Renal cortical epithelial cell (primary cell): ENCODE results near the gene RCAN2. TPM values are rescaled to one million over a fixed set of nuclear protein-coding genes. Genes with fewer than 3 reads are reported as not detected.
A peak's percentile ranks its signal among the peaks of the same experiment; 100 is the strongest.

Source experiments
- DNase-seq: peaks from one replicate; pipeline ENCODE4 v3.0.0-alpha.2; 2011; ENCODE audit warnings: low read depth
- total RNA-seq: library from RNA; depleted of rRNA; stranded (reverse); fragments of >200 nt; gene quantifications from 2 replicates; pipeline ENCODE4 v1.2.3, GENCODE V29; 2014

The RCAN2 gene
- total RNA-seq, 1 donor from 2014 or later: 1.6 TPM

DNA sequence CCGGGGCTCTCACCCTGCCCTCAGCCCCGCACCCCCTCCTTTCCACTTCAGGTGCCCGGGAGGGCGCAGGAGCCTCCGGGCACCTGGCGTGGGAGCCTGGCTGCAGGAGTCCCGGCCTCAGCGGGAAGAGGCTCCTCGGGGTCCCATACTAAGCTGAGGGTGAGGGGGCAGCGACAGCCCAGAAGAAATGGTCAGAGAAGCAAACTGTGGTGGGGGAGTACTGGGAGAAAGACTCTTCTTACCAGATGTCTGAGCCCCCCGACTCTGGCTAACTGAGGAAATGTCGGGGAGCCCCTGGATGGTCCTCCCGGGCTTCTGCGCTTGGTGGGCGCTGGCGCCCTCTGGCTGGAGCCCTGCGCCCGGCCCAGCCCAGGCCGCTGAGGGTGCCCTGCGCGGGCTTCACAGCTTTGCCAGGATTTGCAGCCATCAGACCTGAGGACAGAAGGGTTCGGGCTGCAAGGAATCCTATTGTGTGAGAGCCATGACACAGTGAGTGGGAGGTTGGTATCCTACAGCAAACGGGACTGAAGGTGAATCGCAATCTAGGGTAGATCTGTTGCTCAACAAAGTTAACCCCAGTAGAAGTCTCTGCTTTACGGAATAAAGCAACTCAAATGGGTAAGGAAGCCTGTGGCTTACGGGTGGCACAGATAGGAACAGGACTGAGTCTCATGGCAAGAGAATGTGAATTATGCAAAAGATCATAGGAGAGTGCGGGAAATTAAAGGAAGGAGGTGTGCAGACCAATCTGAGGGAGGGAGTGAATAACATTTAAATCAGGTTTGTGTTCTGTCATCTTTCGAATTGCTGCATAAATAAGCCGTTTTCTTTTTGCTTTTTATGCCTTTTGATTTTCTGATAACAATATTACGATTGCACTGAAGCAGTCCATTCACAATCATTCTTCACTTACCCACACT, 639 bp upstream of the RCAN2 start:
- peak; percentile 56 for DNase-seq

DNA sequence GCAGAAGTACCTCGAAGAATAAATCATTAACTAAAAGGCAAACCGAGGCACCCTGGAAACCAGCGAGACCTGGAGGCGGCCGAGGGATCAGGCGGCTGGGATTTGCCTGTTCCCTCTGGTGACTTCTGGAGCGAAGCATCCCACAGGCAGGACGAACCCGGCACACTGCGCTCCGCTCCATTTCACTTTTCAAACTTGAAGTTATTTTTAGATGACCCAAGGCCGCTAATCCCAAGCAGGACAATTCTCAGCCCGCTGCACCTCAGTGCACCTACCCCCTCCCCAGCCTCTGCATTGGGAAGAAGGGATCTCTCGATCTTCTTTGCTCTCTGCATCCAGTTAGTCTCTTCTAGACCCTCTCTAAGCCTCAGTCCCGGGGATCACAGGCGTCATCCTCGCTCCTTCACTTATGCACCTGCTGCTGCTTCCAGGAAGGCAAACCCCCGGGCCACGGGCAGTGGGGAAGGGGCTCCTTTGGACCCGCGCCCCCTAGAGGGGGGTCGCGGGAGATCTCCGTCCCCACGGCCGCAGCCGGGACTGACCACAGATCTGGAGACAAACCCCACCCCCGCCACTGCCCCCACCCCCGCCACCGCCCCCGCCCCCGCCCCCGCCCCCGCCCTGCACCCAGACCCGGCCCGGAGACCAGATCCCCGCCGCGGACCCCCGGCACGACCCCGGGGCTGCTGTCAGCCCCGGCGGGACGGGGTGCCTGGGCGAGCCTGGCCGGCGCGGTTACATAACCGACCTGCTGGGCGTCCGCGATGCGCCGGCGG, 636 bp downstream of the RCAN2 start:
- DNase-seq: peak; percentile 53

- DNase-seq: no peak
Measured at GRCh38 chr6:46486181-46486580, 5.1 kb downstream of the RCAN2 start.

DNA sequence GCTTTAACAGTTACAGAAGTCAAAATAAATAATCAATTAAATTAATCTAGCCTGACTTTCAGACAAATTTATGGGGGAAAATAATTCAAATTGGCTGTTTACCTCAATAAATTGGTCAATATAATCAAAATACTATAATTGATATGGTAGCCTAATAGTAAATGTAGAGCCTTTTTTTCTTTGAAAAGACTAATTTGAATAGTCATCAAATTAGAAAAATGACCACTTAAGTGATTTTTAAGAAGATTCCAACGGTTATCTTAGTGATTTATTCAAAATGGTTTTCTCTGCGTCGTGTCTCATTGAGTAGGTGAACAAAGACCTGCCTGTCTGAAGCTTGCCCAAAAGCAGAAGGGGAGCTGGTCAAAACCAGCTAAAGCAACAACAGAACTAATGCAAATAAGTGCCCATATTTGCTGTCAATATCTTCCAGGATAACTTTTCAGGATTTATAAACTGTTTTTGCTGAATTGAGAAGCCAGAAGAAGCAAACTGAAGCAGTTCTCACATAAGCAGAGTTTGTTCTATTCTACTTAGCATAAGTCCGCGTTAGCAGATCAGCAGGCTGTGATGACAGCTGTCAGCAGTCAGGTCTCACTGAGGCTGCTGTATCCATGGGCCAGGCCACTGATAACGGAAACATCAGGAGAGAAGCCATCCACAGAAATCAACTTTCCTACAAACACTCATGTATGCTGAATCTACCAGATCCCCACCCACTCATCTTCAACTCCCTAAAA, 7.0 kb downstream of the RCAN2 start:
- DNase-seq: no peak

GRCh38 chr6:46476301-46476700, 14.9 kb downstream of the RCAN2 start:
- no peak for DNase-seq

- DNase-seq: peak; percentile 9
Measured at GRCh38 chr6:46473881-46474280, 17.4 kb downstream of the RCAN2 start.

- no peak for DNase-seq
Measured at GRCh38 chr6:46472243-46472642, 19.0 kb downstream of the RCAN2 start.

DNA sequence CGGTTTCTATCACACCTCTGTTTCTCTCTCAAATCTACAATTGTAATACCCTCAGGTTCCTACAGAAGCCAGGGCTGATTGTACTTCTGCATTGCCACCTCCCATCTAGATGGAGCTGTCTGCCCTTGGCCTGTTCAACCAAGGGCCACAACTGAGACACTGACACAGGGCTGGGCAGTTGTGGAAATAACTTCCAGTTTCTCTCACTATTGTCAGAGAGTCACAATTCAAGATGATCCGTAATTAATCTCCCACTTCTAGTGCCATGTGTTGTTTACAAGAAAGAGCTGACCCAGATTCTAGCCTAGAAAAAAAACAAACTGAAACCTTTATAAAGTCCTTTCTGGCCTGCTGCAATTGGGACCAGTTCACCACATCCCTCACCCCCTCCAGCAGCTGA, 22.2 kb downstream of the RCAN2 start:
- no peak for DNase-seq

DNA sequence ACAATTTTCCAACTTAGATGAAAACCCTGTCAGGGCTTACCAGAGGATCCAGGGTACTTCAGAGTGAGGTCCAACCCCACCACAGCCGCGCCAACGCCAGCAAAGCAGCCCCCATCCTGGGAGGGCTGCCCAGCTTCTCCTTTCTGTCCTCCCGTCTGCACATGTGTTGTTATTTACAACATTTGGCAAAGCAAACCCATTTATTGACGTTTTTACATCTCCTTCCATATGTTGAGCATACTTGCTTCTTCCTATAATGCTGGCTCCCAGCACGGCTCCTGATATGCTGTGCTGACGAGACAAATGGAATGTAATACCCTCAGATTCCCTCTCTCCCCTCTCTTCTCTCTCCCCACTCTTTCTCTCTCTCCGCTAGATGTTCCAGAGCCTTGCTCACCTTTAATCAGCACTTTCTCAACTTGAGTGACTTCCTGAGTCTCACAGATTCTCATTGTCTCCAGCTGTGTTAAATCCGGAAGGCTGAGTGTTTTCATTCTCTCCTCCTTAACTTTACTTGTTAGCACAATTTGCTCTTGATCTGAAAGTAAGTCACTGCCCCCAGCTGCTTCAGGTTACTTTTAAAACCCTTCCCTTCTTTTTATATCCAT, 22.7 kb downstream of the RCAN2 start:
- DNase-seq: no peak

DNA sequence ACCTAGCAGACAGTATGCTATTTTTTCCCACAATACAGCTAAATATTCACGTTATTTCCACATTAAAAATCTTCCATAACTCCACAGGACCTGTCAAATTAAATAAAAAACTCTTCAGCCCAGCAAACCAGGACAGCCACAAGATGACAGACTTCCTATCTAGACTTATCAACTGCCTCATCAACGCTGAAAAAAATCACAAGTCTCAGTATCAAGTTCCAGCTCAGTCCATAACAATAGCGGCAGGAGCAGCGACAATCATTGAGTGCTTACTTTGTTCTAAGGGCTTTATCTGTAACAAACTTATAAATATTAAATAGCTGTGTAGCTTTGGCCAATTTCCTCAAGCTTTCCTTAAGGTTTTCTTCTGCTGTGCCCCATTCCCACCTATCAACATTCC, 24.7 kb downstream of the RCAN2 start:
- no peak for DNase-seq

DNA sequence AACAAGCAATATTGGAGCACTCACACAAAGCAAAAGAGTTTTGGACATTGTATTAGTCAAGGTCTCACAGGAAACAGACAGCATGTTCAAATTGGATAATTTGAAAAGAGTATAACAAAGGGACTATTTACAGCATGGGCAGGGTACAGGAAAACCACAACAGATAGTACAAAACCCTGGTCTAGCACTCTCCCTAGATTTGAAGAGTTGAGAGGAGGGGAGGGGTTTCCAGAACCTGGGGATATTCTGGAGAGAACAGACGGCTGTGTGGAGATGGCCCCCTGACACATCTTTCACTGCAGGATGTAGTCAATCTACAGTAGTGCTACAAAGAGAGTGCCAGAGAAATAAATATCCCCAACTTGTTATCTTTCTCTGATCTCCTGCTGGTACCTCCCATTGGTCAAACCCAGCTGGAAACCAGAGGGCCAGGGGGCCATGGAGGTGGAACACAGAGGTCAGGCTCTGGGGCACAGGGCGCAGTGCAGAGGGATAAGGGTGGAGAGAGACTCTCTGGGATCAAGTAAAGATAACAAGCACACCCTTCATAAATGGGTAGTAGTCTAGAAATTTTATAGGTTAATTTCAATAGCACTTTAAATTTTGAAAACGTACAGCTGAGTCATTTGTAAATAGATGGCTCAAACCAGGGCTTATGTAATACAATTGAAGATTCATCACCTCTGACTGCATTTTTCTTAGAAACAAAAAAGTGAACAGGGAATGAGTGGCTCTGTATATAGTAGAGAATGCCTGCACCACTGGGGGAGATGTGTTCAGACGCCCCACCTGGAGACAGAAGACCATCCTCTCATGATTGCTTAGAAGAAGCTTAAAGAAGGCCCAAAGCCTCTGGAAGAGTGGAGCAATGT, 25.7 kb downstream of the RCAN2 start:
- DNase-seq: no peak

- no peak for DNase-seq
Measured at GRCh38 chr6:46456297-46456696, 35.0 kb downstream of the RCAN2 start.

GRCh38 chr6:46454691-46455090, 36.6 kb downstream of the RCAN2 start:
- DNase-seq: no peak

DNA sequence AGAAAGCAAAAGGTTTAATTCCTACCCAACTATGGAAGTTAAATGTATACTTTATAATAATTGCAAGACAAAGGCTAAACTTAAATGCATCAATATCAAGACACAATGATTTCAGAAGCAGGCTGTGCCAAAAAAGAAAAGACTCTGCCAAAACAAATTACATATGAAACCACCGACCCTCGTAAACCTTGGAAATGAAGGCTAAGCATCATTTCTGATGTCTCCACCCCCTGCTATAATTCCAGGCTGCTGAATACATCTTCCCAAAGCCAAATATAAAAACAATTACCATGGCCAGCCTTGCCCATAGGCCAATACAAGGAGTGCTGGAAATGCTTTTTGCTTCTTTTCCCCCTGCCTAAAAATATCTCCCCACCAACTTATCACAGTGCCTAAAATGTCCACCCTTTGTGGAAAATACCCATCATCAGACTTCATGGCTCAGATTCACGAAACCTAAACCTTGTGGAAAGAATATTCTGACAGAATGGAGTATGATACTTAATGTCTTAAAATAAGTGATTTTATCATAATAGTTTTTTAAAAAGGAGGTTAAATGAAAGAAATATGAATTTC, 37.4 kb downstream of the RCAN2 start:
- no peak for DNase-seq

GRCh38 chr6:46453216-46453615, 38.0 kb downstream of the RCAN2 start:
- DNase-seq: no peak

DNA sequence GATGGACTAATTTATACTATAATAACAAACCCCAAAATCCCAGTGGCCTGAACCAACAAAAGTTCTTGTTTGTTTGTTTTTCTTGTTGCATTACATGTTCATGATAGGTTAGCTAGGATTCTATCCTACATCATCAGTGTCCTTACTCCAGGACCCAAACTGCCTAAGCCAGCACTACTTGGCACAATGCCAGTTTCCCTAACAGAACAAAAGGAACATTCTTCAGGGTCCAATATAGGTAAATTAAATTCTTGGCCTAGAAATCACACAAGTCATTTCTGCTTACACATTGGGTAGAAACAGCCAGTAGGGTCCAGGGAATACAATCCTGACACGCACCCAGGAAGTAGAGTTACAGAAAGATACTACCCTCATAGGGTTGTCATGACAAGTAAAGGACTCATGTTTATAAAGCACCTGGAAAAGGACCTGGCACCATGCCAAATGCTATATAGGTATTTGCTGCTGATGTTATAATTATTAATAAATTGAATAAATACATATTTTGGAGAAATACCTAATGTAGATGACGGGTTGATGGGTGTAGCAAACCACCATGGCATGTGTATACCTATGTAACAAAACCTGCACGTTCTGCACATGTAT, 38.8 kb downstream of the RCAN2 start:
- DNase-seq: no peak

GRCh38 chr6:46451343-46451742, 39.9 kb downstream of the RCAN2 start:
- DNase-seq: no peak

- DNase-seq: no peak
Measured at GRCh38 chr6:46444772-46445454, 46.3 kb downstream of the RCAN2 start.

GRCh38 chr6:46443623-46444022, 47.6 kb downstream of the RCAN2 start:
- no peak for DNase-seq
